Measurements from ENCODE around the gene NTRK2.

Gene NTRK2

DNA sequence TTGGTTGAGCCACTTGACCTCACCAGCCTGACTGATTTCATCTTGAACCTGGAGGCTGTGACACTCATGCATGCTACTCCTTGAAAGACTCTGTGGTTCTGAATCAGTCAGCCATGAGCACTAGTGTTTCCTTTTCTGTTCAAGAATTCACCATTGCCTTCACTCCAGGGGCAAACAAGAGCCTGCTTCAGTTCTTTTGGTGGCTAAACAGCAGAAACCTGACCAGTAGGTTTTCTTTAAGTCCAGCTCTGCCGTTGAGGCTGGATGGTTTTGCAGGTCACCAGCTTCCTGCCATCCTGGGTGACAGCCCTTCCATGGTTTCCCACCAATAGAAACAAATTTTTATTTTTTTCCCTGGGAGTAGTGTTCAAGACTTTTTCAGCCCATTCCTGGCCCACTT lies 10.0 kb downstream of the NTRK2 start:
- no peak for DNase-seq (ENCODE audit: low read depth)
- no peak overlapping the region for H3K4me3 ChIP-seq (ENCODE audit: low read depth, low read length)

DNA sequence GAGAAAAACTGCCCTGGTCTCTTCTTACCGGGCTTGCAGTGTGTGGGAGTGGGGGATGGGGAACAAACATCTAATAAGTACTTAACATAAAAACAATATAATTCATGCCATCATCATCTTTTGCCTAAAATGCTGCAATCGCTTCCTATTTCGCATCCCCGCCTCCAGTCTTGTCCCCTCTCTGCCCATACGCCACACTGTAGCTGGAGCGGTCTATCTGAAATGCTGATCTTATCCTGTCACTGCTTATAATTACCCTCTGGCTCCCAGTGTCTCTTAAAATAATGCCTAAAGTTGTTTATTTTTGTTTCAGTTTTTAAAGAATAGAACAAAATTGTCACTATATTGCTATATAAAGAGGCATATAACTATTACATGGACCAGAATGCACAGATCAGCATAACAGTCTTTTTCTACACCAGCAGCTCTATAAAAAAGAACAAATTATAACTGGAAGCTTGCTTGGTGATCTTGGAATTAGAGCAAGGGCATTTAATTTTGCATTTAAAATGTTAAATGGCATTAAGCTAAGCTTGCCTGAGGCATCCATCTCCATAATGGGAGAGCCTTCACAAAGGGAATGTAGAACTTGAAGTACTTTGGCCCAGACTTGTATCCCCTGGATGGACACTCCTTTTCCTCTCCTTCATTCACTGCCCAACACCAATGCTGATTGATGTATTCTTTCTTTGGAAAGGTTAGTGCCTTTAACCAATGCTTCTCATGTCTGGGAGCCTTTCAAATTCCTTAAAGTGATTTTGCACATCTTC lies 12.2 kb downstream of the NTRK2 start:
- no peak overlapping the region for H3K4me3 ChIP-seq (ENCODE audit: low read depth, low read length)
- DNase-seq (ENCODE audit: low read depth): no peak

- DNase-seq (ENCODE audit: low read depth): no peak
- H3K4me3 ChIP-seq (ENCODE audit: low read depth, low read length): no peak overlapping the region
These were observed 16.5 kb downstream of the NTRK2 start for GRCh38 chr9:84686068-84686467.

DNA sequence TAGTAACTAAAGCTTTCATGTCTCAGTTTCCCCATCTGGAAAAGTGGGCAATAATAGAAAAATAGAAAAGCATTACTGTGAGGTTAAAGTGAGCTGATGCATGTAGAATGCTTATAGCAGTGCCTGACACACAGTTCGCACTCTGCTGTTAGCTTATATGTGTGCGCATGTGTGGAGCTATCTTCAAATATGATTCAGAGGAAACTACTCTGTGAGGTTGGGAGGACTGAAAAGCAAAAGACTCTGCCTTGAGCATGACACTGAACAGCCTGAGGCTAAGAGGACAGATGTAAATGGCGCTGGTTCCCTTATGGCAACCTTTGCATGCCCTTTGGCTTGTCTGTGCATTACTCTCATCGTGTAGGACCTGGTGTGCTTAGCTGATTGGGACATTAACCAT lies 19.4 kb downstream of the NTRK2 start:
- H3K4me3 ChIP-seq (ENCODE audit: low read depth, low read length): no peak overlapping the region
- DNase-seq (ENCODE audit: low read depth): no peak

DNA sequence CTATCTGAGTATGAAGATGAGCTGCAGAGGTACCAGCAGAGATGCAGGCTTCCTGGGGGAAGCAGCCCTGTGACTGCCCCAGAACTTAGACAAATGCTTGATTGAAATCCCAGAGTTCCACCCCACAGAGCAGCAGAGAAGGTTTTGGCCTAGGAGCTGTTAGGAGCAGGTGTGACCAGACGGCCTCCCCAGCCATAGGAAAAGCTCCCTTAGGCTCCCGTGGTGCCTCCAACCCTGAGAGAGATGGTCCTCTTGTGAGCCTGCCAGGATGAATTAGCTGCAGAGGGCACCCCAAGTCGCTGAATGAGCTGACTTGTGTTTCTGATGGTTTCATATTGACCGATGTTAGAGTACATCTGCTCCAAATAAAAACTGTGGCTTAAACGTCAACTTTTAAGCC lies 22.1 kb downstream of the NTRK2 start:
- no peak overlapping the region for H3K4me3 ChIP-seq (ENCODE audit: low read depth, low read length)
- no peak for DNase-seq (ENCODE audit: low read depth)

DNA sequence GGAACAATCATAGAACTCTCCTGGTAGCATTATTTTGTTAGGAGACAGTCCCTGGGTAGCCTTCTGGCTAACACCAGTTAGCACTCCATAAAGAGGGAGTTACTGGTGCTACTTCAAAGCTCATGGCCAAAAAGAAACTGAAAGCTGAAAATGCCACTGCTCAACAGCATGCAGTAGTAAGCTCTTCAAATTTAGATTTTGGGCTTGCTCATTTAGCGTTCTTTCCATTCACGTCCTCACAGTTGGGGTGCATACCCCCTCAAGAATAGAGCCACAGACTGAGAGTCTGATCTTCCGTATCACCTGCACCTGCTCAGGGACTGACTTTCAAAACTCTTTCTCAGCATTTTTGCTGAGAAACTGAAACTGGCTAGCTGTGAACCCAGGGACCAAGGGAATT lies 24.7 kb downstream of the NTRK2 start:
- no peak overlapping the region for H3K4me3 ChIP-seq (ENCODE audit: low read depth, low read length)
- no peak for DNase-seq (ENCODE audit: low read depth)

- DNase-seq (ENCODE audit: low read depth): no peak
These were observed 27.5 kb downstream of the NTRK2 start for GRCh38 chr9:84697042-84697441.

GRCh38 chr9:84697509-84698114 lies 28.1 kb downstream of the NTRK2 start:
- no peak for DNase-seq (ENCODE audit: low read depth)
- no peak overlapping the region for H3K4me3 ChIP-seq (ENCODE audit: low read depth, low read length)

More at GRCh38 chr9:84697042-84697441, 27.5 kb downstream of the NTRK2 start:
- H3K4me3 ChIP-seq (ENCODE audit: low read depth, low read length): no peak overlapping the region

GRCh38 chr9:84698323-84698722 lies 28.8 kb downstream of the NTRK2 start:
- H3K4me3 ChIP-seq (ENCODE audit: low read depth, low read length): no peak overlapping the region
- DNase-seq (ENCODE audit: low read depth): no peak

DNA sequence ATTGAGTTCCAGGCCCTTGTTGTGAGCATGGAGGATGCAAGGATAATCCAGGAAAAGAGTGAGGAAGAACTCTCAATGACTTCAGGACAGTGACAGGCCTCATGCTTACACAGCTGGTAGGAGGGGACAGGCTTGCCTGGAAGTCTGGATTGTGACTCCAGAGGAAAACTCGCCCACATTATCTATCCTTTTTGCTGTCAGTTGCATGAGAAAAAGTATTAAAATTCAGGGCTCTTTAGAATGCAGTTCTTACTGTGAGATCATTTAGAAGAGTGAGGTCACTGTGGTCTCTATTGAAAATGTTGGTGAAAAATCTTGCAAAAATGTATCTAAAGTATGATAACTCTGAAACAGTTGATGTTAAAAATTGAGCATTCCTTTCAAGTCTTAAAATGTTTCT lies 30.5 kb downstream of the NTRK2 start:
- DNase-seq (ENCODE audit: low read depth): no peak
- no peak overlapping the region for H3K4me3 ChIP-seq (ENCODE audit: low read depth, low read length)

DNA sequence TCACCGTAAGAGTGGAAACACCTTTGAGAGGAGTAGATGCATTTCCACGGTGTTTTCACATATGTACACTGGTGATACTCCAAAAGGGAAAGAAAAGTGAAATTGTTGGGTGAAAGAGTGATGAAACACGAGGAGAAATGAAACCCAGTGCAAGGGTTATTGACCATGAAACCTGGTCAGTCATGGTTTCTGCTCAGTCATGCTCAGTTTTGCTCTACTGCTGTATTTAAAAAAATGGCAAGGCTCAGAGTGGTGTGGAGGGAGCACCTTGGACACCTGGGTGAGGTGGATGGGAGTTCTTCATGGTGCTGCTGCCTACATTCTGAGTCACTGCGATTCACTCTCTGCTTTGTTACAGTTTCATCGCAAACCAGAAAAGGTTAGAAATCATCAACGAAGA lies 32.3 kb downstream of the NTRK2 start:
- DNase-seq (ENCODE audit: low read depth): no peak
- no peak overlapping the region for H3K4me3 ChIP-seq (ENCODE audit: low read depth, low read length)

- no peak overlapping the region for H3K4me3 ChIP-seq (ENCODE audit: low read depth, low read length)
- DNase-seq (ENCODE audit: low read depth): no peak
These were observed 32.9 kb downstream of the NTRK2 start for GRCh38 chr9:84702471-84702870.

DNA sequence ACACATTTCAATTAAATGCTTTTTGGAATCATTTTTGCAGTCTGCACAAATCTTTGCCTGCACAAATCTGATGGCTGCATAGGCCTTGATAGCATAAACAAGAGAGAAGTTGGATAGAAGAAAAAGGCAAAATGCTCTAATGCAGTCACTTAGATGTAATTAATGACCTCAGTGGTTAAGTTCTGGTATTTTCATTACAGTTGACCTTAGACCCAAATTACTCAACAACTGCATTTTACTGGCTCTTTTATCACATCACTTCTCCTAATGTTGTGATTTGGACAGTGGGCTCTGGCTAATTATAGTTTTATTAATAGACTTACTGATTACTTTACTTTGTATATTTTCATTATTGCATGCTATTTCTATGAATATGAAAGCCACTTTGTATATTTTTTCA lies 34.3 kb downstream of the NTRK2 start:
- no peak overlapping the region for H3K4me3 ChIP-seq (ENCODE audit: low read depth, low read length)
- no peak for DNase-seq (ENCODE audit: low read depth)

DNA sequence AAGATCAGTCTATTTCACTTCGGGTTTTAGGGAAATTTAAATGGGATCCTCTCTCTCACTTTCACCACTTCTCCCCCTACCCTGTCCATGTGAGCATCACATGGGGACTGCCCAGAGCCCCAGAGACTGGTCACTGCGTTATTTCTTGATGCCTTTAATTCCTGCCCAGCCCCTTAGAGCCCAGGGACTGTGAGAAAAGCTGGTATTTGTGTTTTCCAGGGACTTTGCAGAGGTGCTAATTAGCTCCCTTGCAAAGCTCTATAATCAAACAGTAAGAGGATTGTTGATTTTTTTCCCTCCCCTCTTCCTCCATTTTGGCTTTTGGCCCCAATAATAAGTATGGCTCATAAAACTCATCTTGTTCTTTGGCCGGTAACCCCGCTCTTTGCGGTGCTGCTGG lies 35.6 kb downstream of the NTRK2 start:
- DNase-seq (ENCODE audit: low read depth): no peak
- no peak overlapping the region for H3K4me3 ChIP-seq (ENCODE audit: low read depth, low read length)

DNA sequence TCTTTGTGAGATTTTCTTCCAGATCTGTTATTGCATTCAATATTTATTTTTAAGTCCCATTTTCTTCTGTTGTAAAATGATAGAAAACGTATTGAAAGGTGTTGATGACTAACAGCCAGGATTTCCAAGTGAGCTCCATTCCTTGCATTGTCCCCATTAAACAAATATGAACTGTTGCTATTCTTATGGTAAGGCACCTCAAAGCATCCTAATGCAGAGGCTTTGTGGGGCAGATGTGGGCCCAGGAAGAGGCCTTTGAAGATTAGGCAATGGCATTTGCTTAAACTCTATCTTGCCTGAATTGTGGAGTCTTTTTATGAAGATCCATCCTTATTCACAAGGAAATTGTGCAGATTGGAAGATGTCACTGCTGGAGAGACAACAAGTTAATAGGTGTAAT lies 38.9 kb downstream of the NTRK2 start:
- H3K4me3 ChIP-seq (ENCODE audit: low read depth, low read length): no peak overlapping the region
- no peak for DNase-seq (ENCODE audit: low read depth)

- no peak for DNase-seq (ENCODE audit: low read depth)
These were observed 39.5 kb downstream of the NTRK2 start for GRCh38 chr9:84709056-84709455.

GRCh38 chr9:84710701-84711397 lies 41.3 kb downstream of the NTRK2 start:
- no peak overlapping the region for H3K4me3 ChIP-seq (ENCODE audit: low read depth, low read length)
- DNase-seq (ENCODE audit: low read depth): no peak

More at GRCh38 chr9:84709056-84709455, 39.5 kb downstream of the NTRK2 start:
- H3K4me3 ChIP-seq (ENCODE audit: low read depth, low read length): no peak overlapping the region

GRCh38 chr9:84711398-84711777 lies 41.9 kb downstream of the NTRK2 start:
- no peak for DNase-seq (ENCODE audit: low read depth)
- H3K4me3 ChIP-seq (ENCODE audit: low read depth, low read length): no peak overlapping the region

- no peak overlapping the region for H3K4me3 ChIP-seq (ENCODE audit: low read depth, low read length)
- no peak for DNase-seq (ENCODE audit: low read depth)
These were observed 42.4 kb downstream of the NTRK2 start for GRCh38 chr9:84711936-84712335.

DNA sequence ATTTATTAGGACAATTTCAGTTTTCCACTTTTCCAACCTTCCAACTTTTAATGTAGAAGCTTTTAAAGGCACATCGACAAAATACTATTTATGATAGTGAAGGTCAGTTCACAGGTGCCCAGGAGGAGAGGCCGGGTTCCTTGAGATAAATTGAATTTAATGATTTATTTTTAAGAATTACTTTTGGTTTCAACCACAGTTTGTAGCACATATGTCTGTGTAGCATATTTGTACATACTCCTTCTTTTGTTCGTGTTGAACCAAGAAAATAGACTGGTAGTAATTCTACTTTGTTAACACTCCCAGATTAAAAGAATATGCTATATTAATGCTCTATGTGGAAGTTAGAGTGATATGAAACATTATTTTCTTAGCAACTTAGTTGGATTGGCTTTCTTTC lies 46.7 kb downstream of the NTRK2 start:
- no peak for DNase-seq (ENCODE audit: low read depth)

DNA sequence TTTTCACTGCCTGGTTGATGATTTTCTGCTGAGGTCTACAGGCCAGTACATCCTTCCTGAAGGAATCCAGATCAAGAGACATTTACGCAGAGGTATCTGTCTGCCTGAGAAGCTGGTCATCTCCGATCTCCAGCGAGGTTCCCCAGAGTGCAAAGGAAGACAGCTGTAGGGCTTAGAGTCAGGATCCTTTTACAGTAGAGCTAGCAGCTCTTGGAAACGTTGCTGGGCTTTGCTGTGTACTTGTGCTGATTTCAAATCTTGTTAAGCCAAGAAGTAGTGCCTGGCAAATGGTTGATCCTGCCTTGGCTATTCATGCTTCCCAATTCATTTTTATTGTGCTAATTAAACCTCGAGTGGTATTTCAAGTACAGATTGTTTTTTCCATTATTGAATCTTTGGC lies 48.9 kb downstream of the NTRK2 start:
- DNase-seq (ENCODE audit: low read depth): no peak

More for the DNA sequence above, 46.7 kb downstream of the NTRK2 start:
- H3K4me3 ChIP-seq (ENCODE audit: low read depth, low read length): no peak overlapping the region

More for the DNA sequence above, 48.9 kb downstream of the NTRK2 start:
- no peak overlapping the region for H3K4me3 ChIP-seq (ENCODE audit: low read depth, low read length)
